ENCODE results near the gene PRELID3B. TPM values are rescaled to one million over a fixed set of nuclear protein-coding genes. Genes with fewer than 3 reads are reported as not detected.

Gene PRELID3B
- total RNA-seq, 1 experiment from 2014 or later: 137 TPM

GRCh38 chr20:59074456-59074855 is 31.9 kb upstream of the PRELID3B start:
- ChIA-PET POLR2A (ENCODE audit: unreplicated experiment) (no interaction called here), CTCF (no interaction called here)
- Histone ChIP-seq H3K79me2 (ENCODE audit: low read depth) (no peaks in the 10 kb centered on the region), H3K36me3 (ENCODE audit: low read depth) (no peaks in the 10 kb centered on the region), H2AFZ (no peak overlapping the region), H3K4me3 (no peak overlapping the region), H3K4me2 (peak overlapping the region; percentile 44), H3K27me3 (ENCODE audit: insufficient read depth, low read depth) (no peaks in the 10 kb centered on the region), H3K4me1 (replicated peaks; ENCODE audit: insufficient read depth) (peaks cover 33% of the 10 kb centered on the region), H3K27ac (peak overlapping the region; percentile 53), H3K9me3 (ENCODE audit: insufficient read depth, low read depth) (no peaks in the 10 kb centered on the region), H3F3A (ENCODE audit: insufficient read depth, low read depth) (peaks cover 29% of the 10 kb centered on the region; the same call in 1 of the 2 replicates), H4K20me1 (ENCODE audit: insufficient read depth) (no peaks in the 10 kb centered on the region), H3K9me2 (ENCODE audit: insufficient read depth) (no peaks in the 10 kb centered on the region)
- peak in 1 of 2 experiments; percentile 87 for DNase-seq
- BruUV-seq (replicated peaks): no TSS peak
- intact Hi-C loops (cut with micrococcal nuclease; ENCODE audit: unreplicated experiment): no loop called here
- TF ChIP-seq EZH2 (IDR thresholded peaks at IDR 0.05; ENCODE audit: low read depth) (no peak), CTCF (conservative IDR thresholded peaks at IDR 0.05) (no peak)

DNA sequence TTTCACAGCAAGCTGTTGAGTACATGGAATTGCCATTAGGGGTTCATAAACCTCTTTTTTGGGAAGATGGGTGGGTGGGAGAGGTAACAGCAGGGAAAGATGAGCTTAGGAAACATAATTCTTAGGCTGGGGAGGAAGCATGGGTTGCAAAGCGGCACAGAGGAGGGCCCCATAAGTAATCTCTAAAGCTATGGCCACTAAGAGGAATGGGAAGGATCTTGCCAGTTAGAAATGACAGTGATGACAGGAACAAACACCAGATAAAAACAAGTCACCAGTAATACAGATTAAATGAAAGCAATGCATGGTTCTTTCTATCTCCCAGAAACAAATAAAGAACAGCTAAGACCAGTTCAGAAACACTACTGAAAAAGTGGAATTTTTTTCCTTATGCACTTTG is 31.0 kb upstream of the PRELID3B start:
- ChIA-PET CTCF (no interaction called here), POLR2A (ENCODE audit: unreplicated experiment) (no interaction called here)
- no peak for TF ChIP-seq CTCF (conservative IDR thresholded peaks at IDR 0.05)
- no peak for TF ChIP-seq EZH2 (IDR thresholded peaks at IDR 0.05; ENCODE audit: low read depth)
- no peaks in the 10 kb centered on the region for H3K79me2 ChIP-seq (ENCODE audit: low read depth)
- intact Hi-C loops (cut with micrococcal nuclease; ENCODE audit: unreplicated experiment): no loop called here
- no peak overlapping the region for H3K4me2 ChIP-seq
- peaks cover 30% of the 10 kb centered on the region for H3K4me1 ChIP-seq (replicated peaks; ENCODE audit: insufficient read depth)
- DNase-seq: no peak
- no peak overlapping the region for H3K4me3 ChIP-seq
- H3K36me3 ChIP-seq (ENCODE audit: low read depth): no peaks in the 10 kb centered on the region
- no peaks in the 10 kb centered on the region for H3K9me3 ChIP-seq (ENCODE audit: insufficient read depth, low read depth)
- no peak overlapping the region for H2AFZ ChIP-seq
- no peak overlapping the region for H3K27ac ChIP-seq
- H3K27me3 ChIP-seq (ENCODE audit: insufficient read depth, low read depth): no peaks in the 10 kb centered on the region
- no TSS peak for BruUV-seq (replicated peaks)
- no peaks in the 10 kb centered on the region for H4K20me1 ChIP-seq (ENCODE audit: insufficient read depth)
- H3F3A ChIP-seq (ENCODE audit: insufficient read depth, low read depth): peaks cover 28% of the 10 kb centered on the region; the same call in 1 of the 2 replicates
- H3K9me2 ChIP-seq (ENCODE audit: insufficient read depth): no peaks in the 10 kb centered on the region

DNA sequence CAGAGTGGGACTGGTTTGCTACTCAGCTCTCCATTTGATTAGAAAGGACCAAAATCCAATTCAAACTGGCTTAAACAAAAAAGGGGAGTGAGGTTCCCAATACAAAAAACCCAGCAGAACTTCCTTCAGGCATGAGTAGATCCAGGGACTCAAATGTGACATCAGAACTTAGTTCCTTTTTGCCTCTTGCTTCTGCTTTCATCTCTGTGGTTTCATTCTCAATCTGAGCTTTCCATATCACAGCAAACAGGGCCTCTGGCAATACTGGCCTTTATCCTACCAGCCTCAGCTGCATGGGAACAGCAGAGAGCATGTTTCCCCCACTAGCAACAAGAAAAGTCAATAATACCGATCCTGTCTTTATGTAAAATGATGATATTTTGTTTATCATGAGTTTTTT is 28.6 kb upstream of the PRELID3B start:
- Histone ChIP-seq H3F3A (ENCODE audit: insufficient read depth, low read depth) (peaks cover 19% of the 10 kb centered on the region; the same call in 1 of the 2 replicates), H3K4me2 (no peak overlapping the region), H3K27me3 (ENCODE audit: insufficient read depth, low read depth) (no peaks in the 10 kb centered on the region), H3K36me3 (ENCODE audit: low read depth) (no peaks in the 10 kb centered on the region), H3K79me2 (ENCODE audit: low read depth) (no peaks in the 10 kb centered on the region), H4K20me1 (ENCODE audit: insufficient read depth) (no peaks in the 10 kb centered on the region), H3K9me3 (ENCODE audit: insufficient read depth, low read depth) (no peaks in the 10 kb centered on the region), H3K4me3 (no peak overlapping the region), H2AFZ (0 out of 2 replicates have a peak overlapping the region, but pooled peaks have one; percentile 10), H3K9me2 (ENCODE audit: insufficient read depth) (no peaks in the 10 kb centered on the region), H3K27ac (no peak overlapping the region), H3K4me1 (replicated peaks; ENCODE audit: insufficient read depth) (peaks cover 18% of the 10 kb centered on the region)
- CTCF ChIA-PET: interaction anchor here (0.6 to 0.7 kb wide), 2 partner anchors 17 to 208 kb away, joined by 3 to 4 read pairs; no protein-coding TSS in a partner anchor
- intact Hi-C loops (cut with micrococcal nuclease; ENCODE audit: unreplicated experiment): no loop called here
- POLR2A ChIA-PET (ENCODE audit: unreplicated experiment): no interaction called here
- no peak for TF ChIP-seq CTCF (conservative IDR thresholded peaks at IDR 0.05)
- no peak for TF ChIP-seq EZH2 (IDR thresholded peaks at IDR 0.05; ENCODE audit: low read depth)
- BruUV-seq (replicated peaks): no TSS peak
- no peak for DNase-seq

Measured in PC-9 (cell line).